A673 (cell line): ENCODE measurements around the gene ZNF638.

Source experiments
- EZH2 ChIP-seq: fragments of 200-600 bp; sonication (generic); IDR thresholded peaks from 2 replicates; pipeline ENCODE4 v1.6.1; 2017; ENCODE audit warnings: borderline replicate concordance, low read depth, mild to moderate bottlenecking, mixed read lengths, antibody characterized with exemption, low read length; ENCODE audit not compliant: poor library complexity, severe bottlenecking
- TF ChIP-seq, protein P1 (sequence below): fragments of 300-800, 200-600 bp; sonication (generic); conservative IDR thresholded peaks from 2 replicates; pipeline ENCODE4 v1.5.1; 2017; ENCODE audit warnings: low read depth, mild to moderate bottlenecking, antibody characterized with exemption, low read length, moderate library complexity, mixed read lengths

DNA sequence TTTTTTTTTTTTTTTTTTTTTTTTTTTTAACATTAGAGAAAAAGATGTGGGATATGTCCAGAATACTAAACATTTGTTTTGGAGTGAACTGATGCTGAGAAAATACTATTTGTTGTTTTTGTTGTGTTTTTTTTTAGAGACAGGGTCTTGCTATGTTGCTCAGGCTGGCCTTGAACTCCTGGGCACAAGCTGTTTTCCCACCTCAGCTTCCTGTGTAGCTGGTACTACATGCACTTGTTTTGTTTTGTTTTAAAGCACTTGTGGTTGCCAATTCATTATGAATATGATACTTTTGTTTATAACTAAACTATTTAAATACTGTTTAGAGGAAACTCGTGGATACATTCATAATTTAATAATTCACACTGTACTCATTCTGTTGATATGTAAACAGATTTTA lies 88.4 kb downstream of the ZNF638 start:
- TF ChIP-seq EZH2 = no peak
- TF ChIP-seq, protein P1, sequence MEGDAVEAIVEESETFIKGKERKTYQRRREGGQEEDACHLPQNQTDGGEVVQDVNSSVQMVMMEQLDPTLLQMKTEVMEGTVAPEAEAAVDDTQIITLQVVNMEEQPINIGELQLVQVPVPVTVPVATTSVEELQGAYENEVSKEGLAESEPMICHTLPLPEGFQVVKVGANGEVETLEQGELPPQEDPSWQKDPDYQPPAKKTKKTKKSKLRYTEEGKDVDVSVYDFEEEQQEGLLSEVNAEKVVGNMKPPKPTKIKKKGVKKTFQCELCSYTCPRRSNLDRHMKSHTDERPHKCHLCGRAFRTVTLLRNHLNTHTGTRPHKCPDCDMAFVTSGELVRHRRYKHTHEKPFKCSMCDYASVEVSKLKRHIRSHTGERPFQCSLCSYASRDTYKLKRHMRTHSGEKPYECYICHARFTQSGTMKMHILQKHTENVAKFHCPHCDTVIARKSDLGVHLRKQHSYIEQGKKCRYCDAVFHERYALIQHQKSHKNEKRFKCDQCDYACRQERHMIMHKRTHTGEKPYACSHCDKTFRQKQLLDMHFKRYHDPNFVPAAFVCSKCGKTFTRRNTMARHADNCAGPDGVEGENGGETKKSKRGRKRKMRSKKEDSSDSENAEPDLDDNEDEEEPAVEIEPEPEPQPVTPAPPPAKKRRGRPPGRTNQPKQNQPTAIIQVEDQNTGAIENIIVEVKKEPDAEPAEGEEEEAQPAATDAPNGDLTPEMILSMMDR = no peak
